GM18511 (cell line): ENCODE measurements around the gene KBTBD13.
"Not testable (repeated sequence)": the region's sequence is repeated elsewhere in the genome, so short reads cannot be mapped to it uniquely, and the experiment has no call there.

Source experiments
- ATAC-seq: cut with Tn5 transposase; IDR thresholded peaks from one replicate; pipeline ENCODE4 v1.9.1; 2021; ENCODE audit warnings: mild to moderate bottlenecking, moderate library complexity; ENCODE audit not compliant: unreplicated experiment

The KBTBD13 gene

GRCh38 chr15:65087411-65087810 is 10.9 kb downstream of the KBTBD13 start:
- no peak for ATAC-seq

- ATAC-seq, result no peak
These were observed 11.5 kb downstream of the KBTBD13 start for GRCh38 chr15:65087873-65088642.

- ATAC-seq, result no peak
These were observed 12.1 kb downstream of the KBTBD13 start for GRCh38 chr15:65088643-65089021.

GRCh38 chr15:65089206-65089824 is 12.8 kb downstream of the KBTBD13 start:
- no peak for ATAC-seq

- ATAC-seq, result no peak
These were observed 15.6 kb downstream of the KBTBD13 start for GRCh38 chr15:65091946-65092770.

GRCh38 chr15:65092911-65093792 is 16.6 kb downstream of the KBTBD13 start:
- ATAC-seq, result no peak

GRCh38 chr15:65093793-65094170 is 17.2 kb downstream of the KBTBD13 start:
- ATAC-seq, result not testable (repeated sequence)

- ATAC-seq, result no peak
These were observed 17.9 kb downstream of the KBTBD13 start for GRCh38 chr15:65094294-65094995.

GRCh38 chr15:65095011-65095746 is 18.6 kb downstream of the KBTBD13 start:
- ATAC-seq, result no peak

- no peak for ATAC-seq
These were observed 19.2 kb downstream of the KBTBD13 start for GRCh38 chr15:65095747-65096104.

- no peak for ATAC-seq
These were observed 20.2 kb downstream of the KBTBD13 start for GRCh38 chr15:65096481-65097385.

- ATAC-seq, result no peak
These were observed 21.2 kb downstream of the KBTBD13 start for GRCh38 chr15:65097651-65098263.

GRCh38 chr15:65099336-65099735 is 22.8 kb downstream of the KBTBD13 start:
- no peak for ATAC-seq

GRCh38 chr15:65099801-65100200 is 23.3 kb downstream of the KBTBD13 start:
- not testable (repeated sequence) for ATAC-seq

- no peak for ATAC-seq
These were observed 23.9 kb downstream of the KBTBD13 start for GRCh38 chr15:65100442-65100841.

- ATAC-seq, result no peak
These were observed 24.9 kb downstream of the KBTBD13 start for GRCh38 chr15:65101411-65101890.

- no peak for ATAC-seq
These were observed 25.6 kb downstream of the KBTBD13 start for GRCh38 chr15:65101891-65102708.
